HEK293 (cell line): ENCODE data around the gene IQCH.

ENCODE experiments used
- YY1 ChIP-seq: fragments of 450-650 bp; formaldehyde crosslinking; IDR thresholded peaks from 2 replicates; pipeline ENCODE4 v1.5.1; 2018; ENCODE audit warnings: missing biosample characterization, missing genetic modification characterization
- ZBTB21 ChIP-seq: fragments of 450-650 bp; formaldehyde crosslinking; IDR thresholded peaks from 2 replicates; pipeline ENCODE4 v1.5.1; 2017; ENCODE audit warnings: missing biosample characterization, missing genetic modification characterization
- ZNF174 ChIP-seq: fragments of 450-650 bp; formaldehyde crosslinking; IDR thresholded peaks from 2 replicates; pipeline ENCODE4 v1.5.0; 2017; ENCODE audit warnings: missing biosample characterization, mild to moderate bottlenecking, missing genetic modification characterization
- ZNF18 ChIP-seq: fragments of 450-650 bp; formaldehyde crosslinking; IDR thresholded peaks from 2 replicates; pipeline ENCODE4 v1.5.1; 2016; ENCODE audit warnings: missing biosample characterization, missing genetic modification characterization
- ZNF274 ChIP-seq, 2 experiments: fragments of 200-500 bp in 1 of 2; fragments of 450-650 bp in 1 of 2; sonication (Bioruptor generic) in 1 of 2; formaldehyde crosslinking in 1 of 2; IDR thresholded peaks; 2 replicates each; pipeline versions ENCODE4 v1.5.1 to v1.6.1; 2014 to 2016; ENCODE audit warnings: borderline replicate concordance in 1 of 2, inconsistent platforms in 1 of 2, low read length in 1 of 2, missing biosample characterization in 1 of 2, missing genetic modification characterization in 1 of 2
- ZNF280D ChIP-seq: fragments of 450-650 bp; formaldehyde crosslinking; IDR thresholded peaks from 2 replicates; pipeline ENCODE4 v1.5.1; 2016; ENCODE audit warnings: missing biosample characterization, missing genetic modification characterization
- ZNF311 ChIP-seq: fragments of 450-650 bp; formaldehyde crosslinking; IDR thresholded peaks from 2 replicates; pipeline ENCODE4 v1.5.1; 2017; ENCODE audit warnings: missing biosample characterization, missing genetic modification characterization, borderline replicate concordance
- ZNF510 ChIP-seq: fragments of 450-650 bp; formaldehyde crosslinking; IDR thresholded peaks from 2 replicates; pipeline ENCODE4 v1.5.1; 2018; ENCODE audit warnings: mild to moderate bottlenecking, missing genetic modification characterization, missing biosample characterization; ENCODE audit not compliant: insufficient replicate concordance
- TF ChIP-seq, protein P1 (sequence below): fragments of 450-650 bp; formaldehyde crosslinking; IDR thresholded peaks from 2 replicates; pipeline ENCODE4 v1.5.1; 2016; ENCODE audit warnings: missing biosample characterization, missing genetic modification characterization
- TF ChIP-seq, protein P2 (sequence below): fragments of 450-650 bp; formaldehyde crosslinking; IDR thresholded peaks from 2 replicates; pipeline ENCODE4 v1.5.1; 2016; ENCODE audit warnings: missing biosample characterization, missing genetic modification characterization

DNA sequence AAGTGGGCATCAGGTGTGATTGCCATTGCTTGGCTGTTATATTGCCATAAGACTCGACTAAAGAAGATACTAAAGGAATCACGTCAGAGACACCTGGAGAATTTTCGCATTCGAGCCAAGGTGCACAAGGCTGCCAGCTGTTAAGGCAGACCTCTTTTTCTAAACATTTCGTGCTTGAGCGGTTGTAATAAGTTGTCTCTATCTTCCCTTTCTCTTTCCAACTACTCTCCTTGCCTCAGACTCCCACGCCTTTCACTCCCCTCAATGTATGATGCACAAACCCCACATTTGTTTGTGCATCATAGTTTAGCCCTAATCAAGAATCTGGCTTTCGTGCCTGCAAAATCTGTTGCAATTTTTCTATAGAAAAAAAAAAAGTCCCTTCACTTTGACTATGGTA, 118.0 kb downstream of the IQCH start:
- TF ChIP-seq ZNF274 (IDR thresholded peaks at IDR 0.05; ENCODE audit: low read length) = no peak
- TF ChIP-seq ZNF274 (tag by site-specific recombination; IDR thresholded peaks at IDR 0.05; ENCODE audit: borderline replicate concordance) = no peak
- TF ChIP-seq, protein P1, sequence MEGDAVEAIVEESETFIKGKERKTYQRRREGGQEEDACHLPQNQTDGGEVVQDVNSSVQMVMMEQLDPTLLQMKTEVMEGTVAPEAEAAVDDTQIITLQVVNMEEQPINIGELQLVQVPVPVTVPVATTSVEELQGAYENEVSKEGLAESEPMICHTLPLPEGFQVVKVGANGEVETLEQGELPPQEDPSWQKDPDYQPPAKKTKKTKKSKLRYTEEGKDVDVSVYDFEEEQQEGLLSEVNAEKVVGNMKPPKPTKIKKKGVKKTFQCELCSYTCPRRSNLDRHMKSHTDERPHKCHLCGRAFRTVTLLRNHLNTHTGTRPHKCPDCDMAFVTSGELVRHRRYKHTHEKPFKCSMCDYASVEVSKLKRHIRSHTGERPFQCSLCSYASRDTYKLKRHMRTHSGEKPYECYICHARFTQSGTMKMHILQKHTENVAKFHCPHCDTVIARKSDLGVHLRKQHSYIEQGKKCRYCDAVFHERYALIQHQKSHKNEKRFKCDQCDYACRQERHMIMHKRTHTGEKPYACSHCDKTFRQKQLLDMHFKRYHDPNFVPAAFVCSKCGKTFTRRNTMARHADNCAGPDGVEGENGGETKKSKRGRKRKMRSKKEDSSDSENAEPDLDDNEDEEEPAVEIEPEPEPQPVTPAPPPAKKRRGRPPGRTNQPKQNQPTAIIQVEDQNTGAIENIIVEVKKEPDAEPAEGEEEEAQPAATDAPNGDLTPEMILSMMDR (tag by site-specific recombination) = no peak
- no peak for TF ChIP-seq YY1
- TF ChIP-seq, protein P2, sequence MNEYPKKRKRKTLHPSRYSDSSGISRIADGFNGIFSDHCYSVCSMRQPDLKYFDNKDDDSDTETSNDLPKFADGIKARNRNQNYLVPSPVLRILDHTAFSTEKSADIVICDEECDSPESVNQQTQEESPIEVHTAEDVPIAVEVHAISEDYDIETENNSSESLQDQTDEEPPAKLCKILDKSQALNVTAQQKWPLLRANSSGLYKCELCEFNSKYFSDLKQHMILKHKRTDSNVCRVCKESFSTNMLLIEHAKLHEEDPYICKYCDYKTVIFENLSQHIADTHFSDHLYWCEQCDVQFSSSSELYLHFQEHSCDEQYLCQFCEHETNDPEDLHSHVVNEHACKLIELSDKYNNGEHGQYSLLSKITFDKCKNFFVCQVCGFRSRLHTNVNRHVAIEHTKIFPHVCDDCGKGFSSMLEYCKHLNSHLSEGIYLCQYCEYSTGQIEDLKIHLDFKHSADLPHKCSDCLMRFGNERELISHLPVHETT = no peak
- TF ChIP-seq ZNF510 (tag by site-specific recombination) = no peak
- no peak for TF ChIP-seq ZBTB21
- TF ChIP-seq ZNF174 (tag by site-specific recombination) = no peak
- TF ChIP-seq ZNF311 = no peak
- no peak for TF ChIP-seq ZNF280D (tag by site-specific recombination)
- no peak for TF ChIP-seq ZNF18 (tag by site-specific recombination)
